Activated naive CD4-positive, alpha-beta T cell treated with Interleukin-2 at 50 U/mL for 16 hours (primary cell): ENCODE data around the gene RASSF1.
A peak's percentile ranks its signal among the peaks of the same experiment; 100 is the strongest.
"Not testable (repeated sequence)": the region's sequence is repeated elsewhere in the genome, so short reads cannot be mapped to it uniquely, and the experiment has no call there.

Experiments
- DNase-seq: peaks from one replicate; pipeline ENCODE4 v3.0.0-alpha.2; 2020

The RASSF1 gene

GRCh38 chr3:50322386-50323091 lies 18.1 kb downstream of the RASSF1 start, which contains the start of gene HYAL2:
TSS of gene HYAL2 (minus strand) at chr3:50322745. CDS start at chr3:50320489, 2,256 bp downstream.
- DNase-seq, result no peak

GRCh38 chr3:50322115-50322385 lies 18.6 kb downstream of the RASSF1 start:
- no peak for DNase-seq

DNA sequence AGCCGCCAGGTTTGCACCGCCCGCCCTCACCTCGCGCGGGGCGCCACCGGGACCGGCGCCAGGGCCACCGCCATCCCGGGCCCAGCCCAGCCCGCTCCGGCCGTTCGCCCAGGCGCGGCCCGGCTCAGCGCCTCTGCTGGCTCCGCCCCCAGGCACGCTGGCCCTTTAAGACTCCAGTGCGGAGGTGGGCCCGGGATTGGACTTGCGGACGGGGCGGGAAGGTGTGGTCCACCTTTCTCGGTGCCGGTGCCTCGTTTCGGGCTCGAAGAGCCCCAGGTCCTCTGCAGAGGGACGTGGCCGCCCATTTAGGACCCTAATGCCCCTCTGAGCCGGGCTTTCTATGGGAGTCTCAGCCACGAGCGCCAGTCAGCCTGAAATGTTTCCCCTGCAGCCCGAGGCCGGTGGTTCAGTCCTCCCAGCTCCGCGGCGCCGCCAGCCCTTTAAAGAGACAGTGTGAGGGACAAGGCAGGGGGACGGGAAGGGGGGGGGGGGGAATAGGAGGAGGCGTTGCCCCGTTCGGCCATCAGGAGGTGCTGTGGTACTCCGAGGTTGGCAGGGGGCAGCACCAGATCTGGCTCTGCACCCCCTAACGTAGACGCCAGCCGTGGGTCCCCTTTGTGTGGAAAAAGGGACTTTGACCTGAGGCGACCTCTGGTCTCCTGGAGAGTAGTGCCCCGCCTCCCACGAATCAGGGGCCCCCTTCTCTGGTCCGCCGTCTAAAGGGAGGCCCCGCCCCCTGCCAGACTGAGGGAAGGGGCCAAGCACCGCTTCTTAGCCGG lies 19.1 kb downstream of the RASSF1 start:
- peak; percentile 86 for DNase-seq

GRCh38 chr3:50320853-50321335 lies 19.7 kb downstream of the RASSF1 start:
- peak; percentile 68 for DNase-seq

GRCh38 chr3:50319894-50320625 lies 20.6 kb downstream of the RASSF1 start:
- DNase-seq, result no peak

- no peak for DNase-seq
Measured at GRCh38 chr3:50319181-50319893, 21.3 kb downstream of the RASSF1 start.

DNA sequence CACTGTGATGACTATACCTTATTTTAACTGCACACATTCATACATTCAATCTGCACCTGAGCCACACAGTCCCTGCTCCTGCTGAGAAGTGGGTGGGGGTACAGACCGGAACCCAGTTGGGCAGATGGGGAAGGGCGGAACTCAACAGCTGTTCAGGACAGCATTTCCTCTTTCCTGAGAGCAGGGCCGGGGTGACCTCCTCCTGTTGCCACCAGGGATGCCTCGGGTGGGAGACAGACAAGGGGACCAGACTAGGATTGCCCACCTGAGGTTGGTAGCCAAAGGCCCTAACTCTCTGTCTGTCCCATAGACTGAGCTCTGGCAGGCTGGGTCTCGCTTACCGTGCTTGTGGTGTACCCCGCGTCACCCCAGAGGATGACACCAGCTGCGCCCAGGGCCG lies 22.0 kb downstream of the RASSF1 start:
- no peak for DNase-seq

DNA sequence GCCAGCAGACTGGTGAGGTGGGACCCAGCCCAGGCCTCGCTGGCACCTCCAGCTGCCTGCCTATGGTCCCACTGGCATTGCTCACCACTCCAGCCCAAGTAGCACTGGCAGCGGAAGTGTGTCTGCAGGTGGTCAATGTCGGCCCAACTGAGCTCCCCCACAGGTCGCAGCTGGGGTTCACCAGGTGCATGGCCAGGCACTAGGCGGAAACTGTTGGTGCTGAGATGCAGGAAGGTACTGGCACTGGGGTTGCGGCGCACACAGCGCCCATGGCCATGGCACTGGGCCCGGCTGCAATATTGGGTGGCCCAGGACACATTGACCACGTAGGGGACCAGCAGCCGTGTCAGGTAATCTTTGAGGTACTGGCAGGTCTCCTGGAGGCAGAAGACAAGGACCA lies 22.5 kb downstream of the RASSF1 start:
- DNase-seq, result no peak

- DNase-seq, result no peak
Measured at GRCh38 chr3:50317300-50317699, 23.3 kb downstream of the RASSF1 start.

DNA sequence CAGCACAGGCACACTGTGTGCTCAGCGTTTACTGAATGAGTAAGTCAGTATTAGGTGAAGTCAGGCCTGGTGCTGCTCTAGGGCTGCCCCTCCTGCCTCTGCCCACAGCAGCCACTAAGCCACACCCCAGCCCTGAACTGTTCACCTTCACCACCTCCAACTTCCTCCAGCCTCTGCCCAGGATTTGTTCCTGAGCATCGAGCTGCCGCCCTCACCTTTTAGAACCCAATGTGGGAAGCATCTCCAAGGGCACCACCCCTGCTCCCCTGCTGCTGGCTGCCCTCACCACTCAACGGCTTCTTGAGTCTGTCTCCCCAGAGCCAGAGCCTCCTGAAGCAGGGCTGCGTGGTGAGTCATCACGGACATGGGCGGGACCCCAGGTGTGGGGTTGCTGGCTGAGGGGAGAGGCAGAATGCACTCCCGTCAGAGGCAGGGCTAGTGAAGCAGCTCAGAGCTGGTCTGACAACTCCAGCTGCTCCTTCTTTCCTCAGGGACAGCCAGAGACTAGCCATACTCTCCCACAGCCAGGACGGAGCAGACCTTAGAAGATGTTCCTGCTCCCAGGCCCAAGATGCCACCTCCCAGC lies 23.9 kb downstream of the RASSF1 start:
- peak; percentile 81 for DNase-seq

- no peak for DNase-seq
Measured at GRCh38 chr3:50314816-50315215, 25.8 kb downstream of the RASSF1 start.

- no peak for DNase-seq
Measured at GRCh38 chr3:50314342-50314741, 26.3 kb downstream of the RASSF1 start.

DNA sequence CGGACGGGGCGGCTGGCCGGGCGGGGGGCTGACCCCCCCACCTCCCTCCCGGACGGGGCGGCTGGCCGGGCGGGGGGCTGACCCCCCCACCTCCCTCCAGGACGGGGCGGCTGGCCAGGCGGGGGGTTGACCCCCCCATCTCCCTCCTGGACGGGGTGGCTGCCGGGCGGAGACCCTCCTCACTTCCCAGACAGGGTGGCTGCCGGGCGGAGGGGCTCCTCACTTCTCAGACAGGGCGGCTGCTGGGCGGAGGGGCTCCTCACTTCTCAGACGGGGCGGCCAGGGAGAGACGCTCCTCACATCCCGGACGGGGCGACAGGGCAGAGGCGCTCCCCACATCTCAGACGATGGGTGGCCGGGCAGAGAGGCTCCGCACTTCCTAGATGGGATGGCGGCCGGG lies 28.6 kb downstream of the RASSF1 start:
- DNase-seq, result not testable (repeated sequence)

- no peak for DNase-seq
Measured at GRCh38 chr3:50304601-50305000, 36.0 kb downstream of the RASSF1 start.

- DNase-seq, result no peak
Measured at GRCh38 chr3:50303013-50303815, 37.4 kb downstream of the RASSF1 start, which contains the start of gene HYAL1. TSS of gene HYAL1 (minus strand) at chr3:50303574. CDS start at chr3:50302956, 618 bp downstream.

DNA sequence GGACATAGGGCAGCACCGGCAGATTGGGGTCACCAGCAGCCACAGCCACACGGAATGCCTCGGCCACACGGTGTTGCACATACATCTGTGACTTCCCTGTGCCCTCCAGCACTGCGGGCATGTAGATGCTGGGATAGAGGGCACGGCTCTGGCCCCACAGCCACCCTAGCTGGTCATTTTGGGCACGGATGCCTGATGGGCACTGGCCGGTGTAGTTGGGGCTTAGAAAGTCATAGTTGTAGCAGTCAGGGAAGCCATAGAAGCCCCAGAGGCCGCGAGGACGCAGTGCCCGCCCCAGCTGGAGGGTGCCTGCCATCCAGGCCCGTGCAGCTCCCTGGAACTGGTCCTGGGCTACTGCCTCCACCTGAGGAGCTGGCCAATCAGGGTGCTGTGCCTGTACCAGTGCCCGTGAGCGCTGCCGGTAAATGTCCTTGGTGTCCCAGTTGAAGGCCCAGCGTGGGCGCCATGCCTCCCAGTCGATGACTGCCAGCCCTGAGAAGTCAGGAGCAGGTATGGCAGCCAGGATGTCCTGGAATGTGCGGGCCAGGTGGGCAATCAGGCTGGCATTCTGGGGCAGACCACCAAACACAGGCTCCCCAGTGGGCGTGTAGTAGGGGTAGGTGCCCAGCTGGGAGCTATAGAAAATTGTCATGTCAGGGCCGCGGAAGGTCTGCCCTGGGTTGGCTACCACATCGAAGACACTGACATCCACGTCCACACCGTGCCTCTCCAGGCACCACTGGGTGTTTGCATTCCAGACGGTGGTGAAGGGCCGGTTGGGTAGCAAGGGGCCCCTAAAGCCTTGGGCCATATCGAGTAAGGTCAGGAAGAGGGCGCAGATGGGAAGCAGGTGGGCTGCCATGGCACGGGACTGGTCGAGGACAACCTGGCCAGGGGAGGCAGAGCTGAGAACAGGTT lies 38.3 kb downstream of the RASSF1 start:
- DNase-seq, result no peak

GRCh38 chr3:50300681-50301254 lies 39.9 kb downstream of the RASSF1 start:
- no peak for DNase-seq

- no peak for DNase-seq
Measured at GRCh38 chr3:50299929-50300680, 40.5 kb downstream of the RASSF1 start.

DNA sequence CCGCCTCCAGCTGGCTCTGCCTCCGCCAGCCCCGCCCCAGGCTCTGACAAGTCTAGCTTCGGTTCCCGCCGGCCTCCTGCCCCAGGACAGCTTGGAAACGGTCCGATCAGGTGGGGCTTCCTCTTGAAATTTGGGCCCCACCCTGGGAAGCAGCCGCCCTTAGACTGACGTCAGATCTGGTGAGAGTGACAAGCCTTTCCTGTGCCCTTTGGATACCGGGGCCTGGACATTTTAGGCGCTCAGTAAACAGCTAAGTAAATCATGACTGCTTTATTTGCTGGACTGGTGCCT lies 41.1 kb downstream of the RASSF1 start:
- no peak for DNase-seq
